ENCODE measurements around the gene DSCAML1.

- no peak for TF ChIP-seq POLR2A (IDR thresholded peaks at IDR 0.05)
- TF ChIP-seq CTCF (IDR thresholded peaks at IDR 0.05): no peak
- TF ChIP-seq POLR2AphosphoS5 (IDR thresholded peaks at IDR 0.05): no peak
These were observed 413.0 kb downstream of the DSCAML1 start for GRCh38 chr11:117384045-117384444.
